ENCODE results near the gene CLDN34.

Gene CLDN34

GRCh38 chrX:10017872-10018271, 50.7 kb downstream of the CLDN34 start:
- DNase-seq, result peak; percentile 43

Measured in NCI-H2227 treated with DMSO at 0.1 percent for 48 hours (cell line).